DMS114 treated with DMSO at 0.1 percent for 48 hours (cell line): Measurements from ENCODE around the gene PLPPR1.
"Not testable (repeated sequence)": the region's sequence is repeated elsewhere in the genome, so short reads cannot be mapped to it uniquely, and the experiment has no call there.

ENCODE experiments used
- DNase-seq: peaks from one replicate; lab custom pipeline; 2025; ENCODE audit not compliant: unreplicated experiment; lab: John Stamatoyannopoulos, UW

PLPPR1 gene

GRCh38 chr9:101274971-101275768 is 246.6 kb downstream of the PLPPR1 start:
- no peak for DNase-seq

- no peak for DNase-seq
Observed at GRCh38 chr9:101275769-101276250, 247.3 kb downstream of the PLPPR1 start.

GRCh38 chr9:101291043-101291442 is 262.5 kb downstream of the PLPPR1 start:
- DNase-seq = not testable (repeated sequence)

GRCh38 chr9:101299901-101300300 is 271.4 kb downstream of the PLPPR1 start:
- DNase-seq = no peak

GRCh38 chr9:101307051-101307450 is 278.5 kb downstream of the PLPPR1 start:
- DNase-seq = no peak

GRCh38 chr9:101307524-101308213 is 279.1 kb downstream of the PLPPR1 start:
- no peak for DNase-seq

- DNase-seq = no peak
Observed at GRCh38 chr9:101309139-101309538, 280.6 kb downstream of the PLPPR1 start.

- no peak for DNase-seq
Observed at GRCh38 chr9:101311191-101311590, 282.7 kb downstream of the PLPPR1 start.

GRCh38 chr9:101311758-101312420 is 283.4 kb downstream of the PLPPR1 start:
- peak; percentile 73 for DNase-seq

- DNase-seq = no peak
Observed at GRCh38 chr9:101312661-101313060, 284.1 kb downstream of the PLPPR1 start.

GRCh38 chr9:101315112-101315450 is 286.6 kb downstream of the PLPPR1 start:
- no peak for DNase-seq

GRCh38 chr9:101317735-101318134 is 289.2 kb downstream of the PLPPR1 start:
- no peak for DNase-seq

- no peak for DNase-seq
Observed at GRCh38 chr9:101323129-101323528, 294.6 kb downstream of the PLPPR1 start.

- no peak for DNase-seq
Observed at GRCh38 chr9:101324245-101324804, 295.8 kb downstream of the PLPPR1 start.

GRCh38 chr9:101325053-101325452 is 296.5 kb downstream of the PLPPR1 start:
- no peak for DNase-seq

- DNase-seq = no peak
Observed at GRCh38 chr9:101326035-101326434, 297.5 kb downstream of the PLPPR1 start.

- no peak for DNase-seq
Observed at GRCh38 chr9:101326501-101326900, 298.0 kb downstream of the PLPPR1 start.

- not testable (repeated sequence) for DNase-seq
Observed at GRCh38 chr9:101327422-101327909, 298.9 kb downstream of the PLPPR1 start.

- DNase-seq = no peak
Observed at GRCh38 chr9:101332362-101332761, 303.8 kb downstream of the PLPPR1 start.

- DNase-seq = no peak
Observed at GRCh38 chr9:101333490-101333889, 305.0 kb downstream of the PLPPR1 start.
